Measurements from ENCODE around the gene THSD7B. TPM values are rescaled to one million over a fixed set of nuclear protein-coding genes. Genes with fewer than 3 reads are reported as not detected.

Gene THSD7B
- total and polyA plus RNA-seq, 10 of the 15 experiments (the other 5 are each of a cell fraction or from before 2014, with no cell fraction given), result 0.03 to 0.56 (median 0.28) TPM

- FAIRE-seq, result no peak
- H3K27me3 ChIP-seq (replicated peaks in 1 of 2; ENCODE audit: control insufficient read depth in 2 of 2, insufficient read depth in 2 of 2, low read length in 1 of 2), result no peaks in the 10 kb centered on the region
- SMC1A ChIA-PET (ENCODE audit: uncharacterized antibody, unreplicated experiment), result interaction anchor here (1.0 kb wide), 1 partner anchor 631 kb away, joined by 3 read pairs; no protein-coding TSS in a partner anchor
These were observed 774.0 kb downstream of the THSD7B start for GRCh38 chr2:137539336-137539735.

More at GRCh38 chr2:137539336-137539735, 774.0 kb downstream of the THSD7B start:
- no peaks in the 10 kb centered on the region for H4K20me1 ChIP-seq (ENCODE audit: control insufficient read depth, insufficient read depth)
- H3K79me2 ChIP-seq (ENCODE audit: control insufficient read depth, insufficient read depth, low read length), result no peaks in the 10 kb centered on the region
- WGBS (ENCODE audit: insufficient coverage, insufficient replicate concordance, low lambda C conversion rate, missing lambda C conversion rate), result 0% methylated on average over 1 of the region's 1 CpG
- H3K4me2 ChIP-seq (ENCODE audit: control insufficient read depth, insufficient read depth), result no peak overlapping the region
- no peak overlapping the region for H3K4me3 ChIP-seq
- BruUV-seq (replicated peaks), result no TSS peak
- no peak for ATAC-seq
- in situ Hi-C loops (cut with MboI), result no loop called here
- intact Hi-C loops (cut with micrococcal nuclease; ENCODE audit: unreplicated experiment), result no loop called here
- no peaks in the 10 kb centered on the region for H3K36me3 ChIP-seq (ENCODE audit: control insufficient read depth in 2 of 2, insufficient read depth in 2 of 2, low read length in 1 of 2)
- ChIA-PET CTCF (no interaction called here), POLR2A (no interaction called here), RAD21 (ENCODE audit: unreplicated experiment) (no interaction called here)
- no peak overlapping the region for H2AFZ ChIP-seq (ENCODE audit: control insufficient read depth, low read depth, low read length)
- H3K9ac ChIP-seq (ENCODE audit: control insufficient read depth, insufficient read depth, low read length), result no peak overlapping the region
- no peaks in the 10 kb centered on the region for H3K4me1 ChIP-seq (ENCODE audit: control insufficient read depth, insufficient read depth, low read length)
- TF ChIP-seq SREBF1 (IDR thresholded peaks at IDR 0.05; ENCODE audit: low read length) (no peak), HCFC1 (IDR thresholded peaks at IDR 0.05; ENCODE audit: low read length) (no peak), SMAD1 (IDR thresholded peaks at IDR 0.05; ENCODE audit: low read depth, partially characterized antibody) (no peak), SUZ12 (IDR thresholded peaks at IDR 0.05; ENCODE audit: unreplicated experiment) (no peak), HSF1 (IDR thresholded peaks at IDR 0.05; ENCODE audit: low read depth, low read length) (no peak), EED (IDR thresholded peaks at IDR 0.05; ENCODE audit: low read depth) (no peak), NFIC (IDR thresholded peaks at IDR 0.05; ENCODE audit: low read depth, low read length) (no peak), ZZZ3 (IDR thresholded peaks at IDR 0.05; ENCODE audit: control insufficient read depth, insufficient read length, low read depth) (no peak), POU2F2 (IDR thresholded peaks at IDR 0.05; ENCODE audit: borderline replicate concordance, low read depth, low read length) (no peak), TCF12 (IDR thresholded peaks at IDR 0.05; ENCODE audit: low read depth, low read length) (no peak), TARDBP (IDR thresholded peaks at IDR 0.05; ENCODE audit: borderline replicate concordance) (no peak), TBL1XR1 (IDR thresholded peaks at IDR 0.05; ENCODE audit: low read depth, low read length) (no peak), RAD21 (IDR thresholded peaks at IDR 0.05; ENCODE audit: insufficient read depth, low read depth, low read length) (no peak), MEF2A (IDR thresholded peaks at IDR 0.05; ENCODE audit: insufficient read depth, low read depth, low read length) (no peak), KAT2A (conservative IDR thresholded peaks at IDR 0.05; ENCODE audit: control insufficient read depth, low read depth, low read length) (no peak), SKIL (IDR thresholded peaks at IDR 0.05; ENCODE audit: low read depth, poor library complexity, severe bottlenecking) (no peak)
- TF ChIP-seq, protein P1, sequence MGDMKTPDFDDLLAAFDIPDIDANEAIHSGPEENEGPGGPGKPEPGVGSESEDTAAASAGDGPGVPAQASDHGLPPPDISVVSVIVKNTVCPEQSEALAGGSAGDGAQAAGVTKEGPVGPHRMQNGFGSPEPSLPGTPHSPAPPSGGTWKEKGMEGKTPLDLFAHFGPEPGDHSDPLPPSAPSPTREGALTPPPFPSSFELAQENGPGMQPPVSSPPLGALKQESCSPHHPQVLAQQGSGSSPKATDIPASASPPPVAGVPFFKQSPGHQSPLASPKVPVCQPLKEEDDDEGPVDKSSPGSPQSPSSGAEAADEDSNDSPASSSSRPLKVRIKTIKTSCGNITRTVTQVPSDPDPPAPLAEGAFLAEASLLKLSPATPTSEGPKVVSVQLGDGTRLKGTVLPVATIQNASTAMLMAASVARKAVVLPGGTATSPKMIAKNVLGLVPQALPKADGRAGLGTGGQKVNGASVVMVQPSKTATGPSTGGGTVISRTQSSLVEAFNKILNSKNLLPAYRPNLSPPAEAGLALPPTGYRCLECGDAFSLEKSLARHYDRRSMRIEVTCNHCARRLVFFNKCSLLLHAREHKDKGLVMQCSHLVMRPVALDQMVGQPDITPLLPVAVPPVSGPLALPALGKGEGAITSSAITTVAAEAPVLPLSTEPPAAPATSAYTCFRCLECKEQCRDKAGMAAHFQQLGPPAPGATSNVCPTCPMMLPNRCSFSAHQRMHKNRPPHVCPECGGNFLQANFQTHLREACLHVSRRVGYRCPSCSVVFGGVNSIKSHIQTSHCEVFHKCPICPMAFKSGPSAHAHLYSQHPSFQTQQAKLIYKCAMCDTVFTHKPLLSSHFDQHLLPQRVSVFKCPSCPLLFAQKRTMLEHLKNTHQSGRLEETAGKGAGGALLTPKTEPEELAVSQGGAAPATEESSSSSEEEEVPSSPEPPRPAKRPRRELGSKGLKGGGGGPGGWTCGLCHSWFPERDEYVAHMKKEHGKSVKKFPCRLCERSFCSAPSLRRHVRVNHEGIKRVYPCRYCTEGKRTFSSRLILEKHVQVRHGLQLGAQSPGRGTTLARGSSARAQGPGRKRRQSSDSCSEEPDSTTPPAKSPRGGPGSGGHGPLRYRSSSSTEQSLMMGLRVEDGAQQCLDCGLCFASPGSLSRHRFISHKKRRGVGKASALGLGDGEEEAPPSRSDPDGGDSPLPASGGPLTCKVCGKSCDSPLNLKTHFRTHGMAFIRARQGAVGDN (IDR thresholded peaks at IDR 0.05), result no peak
- no peaks in the 10 kb centered on the region for H3K9me3 ChIP-seq (replicated peaks; ENCODE audit: control insufficient read depth, insufficient read depth, low read length)
- no peak overlapping the region for H3K27ac ChIP-seq (ENCODE audit: control insufficient read depth, insufficient read depth)
- no peak for DNase-seq (ENCODE audit: low read depth, low spot score)
